Right atrium auricular region (tissue), 2 donors: Measurements from ENCODE around the gene ZFYVE26. TPM values are rescaled to one million over a fixed set of nuclear protein-coding genes. Genes with fewer than 3 reads are reported as not detected.

ENCODE experiments used
- DNase-seq: peaks from one replicate; pipeline ENCODE4 v3.0.0-alpha.2; 2019; ENCODE audit warnings: low spot score
- H3K27ac ChIP-seq, 2 donors: fragments of 200-600 bp; sonication (generic); 1 replicate in 1 of 2; 2 replicates in 1 of 2; pipeline ENCODE4 v1.5.1; 2016 to 2019
- H3K27me3 ChIP-seq, 2 donors: fragments of 200-600 bp; sonication (generic); one replicate each; pipeline versions ENCODE4 v1.5.1 to v1.6.0; 2017 to 2019
- H3K36me3 ChIP-seq: fragments of 200-600 bp; sonication (generic); one replicate; pipeline ENCODE4 v1.5.1; 2016
- H3K4me1 ChIP-seq, 2 donors: fragments of 200-600 bp; sonication (generic); one replicate each; pipeline versions ENCODE4 v1.5.1 to v1.6.0; 2017 to 2019
- H3K4me3 ChIP-seq, 2 donors: fragments of 200-600 bp; sonication (generic); 1 replicate in 1 of 2; 2 replicates in 1 of 2; pipeline ENCODE4 v1.5.1; 2017 to 2019; ENCODE audit warnings: mild to moderate bottlenecking in 1 of 2, moderate library complexity in 1 of 2
- H3K9me3 ChIP-seq, 2 donors: fragments of 200-600 bp; sonication (generic); one replicate each; pipeline ENCODE4 v1.5.1; 2019
- CTCF ChIP-seq, 2 donors: fragments of 200-600 bp; sonication (generic); IDR thresholded peaks; one replicate each; pipeline ENCODE4 v1.5.1; 2019; ENCODE audit warnings: antibody characterized with exemption in 2 of 2
- total RNA-seq, 2 donors: library from RNA; depleted of rRNA; stranded (reverse); fragments of >200 nt; gene quantifications; one replicate each; pipeline ENCODE4 v1.1.0, GENCODE V29; 2016

Gene ZFYVE26
- total RNA-seq, 2 donors from 2014 or later: 10.5 to 11.8 TPM

GRCh38 chr14:67782090-67782489 lies 34.3 kb downstream of the ZFYVE26 start:
- no peak for DNase-seq
- peaks cover 0 to 3% of the 10 kb centered on the region in 2 donors for H3K4me1 ChIP-seq
- H3K36me3 ChIP-seq: peaks cover 97% of the 10 kb centered on the region
- no peak overlapping the region for H3K4me3 ChIP-seq
- TF ChIP-seq CTCF (IDR thresholded peaks at IDR 0.05): no peak
- H3K27me3 ChIP-seq: no peaks in the 10 kb centered on the region
- H3K9me3 ChIP-seq: no peaks in the 10 kb centered on the region
- no peak overlapping the region for H3K27ac ChIP-seq

GRCh38 chr14:67778792-67779191 lies 37.6 kb downstream of the ZFYVE26 start:
- peaks cover 97% of the 10 kb centered on the region for H3K36me3 ChIP-seq
- H3K27ac ChIP-seq: no peak overlapping the region
- H3K4me3 ChIP-seq: no peak overlapping the region
- no peaks in the 10 kb centered on the region for H3K9me3 ChIP-seq
- H3K4me1 ChIP-seq: no peaks in the 10 kb centered on the region
- no peak for DNase-seq
- no peak for TF ChIP-seq CTCF (IDR thresholded peaks at IDR 0.05)
- H3K27me3 ChIP-seq: no peaks in the 10 kb centered on the region

GRCh38 chr14:67776653-67777322 lies 39.6 kb downstream of the ZFYVE26 start:
- Histone ChIP-seq H3K36me3 (peaks cover 96% of the 10 kb centered on the region), H3K9me3 (no peaks in the 10 kb centered on the region), H3K4me3 (no peak overlapping the region), H3K27ac (no peak overlapping the region), H3K27me3 (no peaks in the 10 kb centered on the region), H3K4me1 (no peaks in the 10 kb centered on the region)
- TF ChIP-seq CTCF (IDR thresholded peaks at IDR 0.05): no peak
- no peak for DNase-seq

- no peaks in the 10 kb centered on the region for H3K9me3 ChIP-seq
- no peak for DNase-seq
- H3K36me3 ChIP-seq: peaks cover 93% of the 10 kb centered on the region
- H3K27me3 ChIP-seq: no peaks in the 10 kb centered on the region
- H3K4me3 ChIP-seq: no peak overlapping the region
- H3K4me1 ChIP-seq: no peaks in the 10 kb centered on the region
- TF ChIP-seq CTCF (IDR thresholded peaks at IDR 0.05): no peak
- H3K27ac ChIP-seq: no peak overlapping the region
Observed at GRCh38 chr14:67773844-67774377, 42.5 kb downstream of the ZFYVE26 start.

GRCh38 chr14:67768219-67768618 lies 48.2 kb downstream of the ZFYVE26 start:
- no peak for TF ChIP-seq CTCF (IDR thresholded peaks at IDR 0.05)
- H3K27ac ChIP-seq: no peak overlapping the region
- no peak overlapping the region for H3K4me3 ChIP-seq
- no peaks in the 10 kb centered on the region for H3K4me1 ChIP-seq
- DNase-seq: no peak
- H3K36me3 ChIP-seq: peaks cover 81% of the 10 kb centered on the region
- no peaks in the 10 kb centered on the region for H3K27me3 ChIP-seq
- no peaks in the 10 kb centered on the region for H3K9me3 ChIP-seq
